ENCODE data around the gene UGT1A5. TPM values are rescaled to one million over a fixed set of nuclear protein-coding genes. Genes with fewer than 3 reads are reported as not detected.
A peak's percentile ranks its signal among the peaks of the same experiment; 100 is the strongest.
"Not testable (repeated sequence)": the region's sequence is repeated elsewhere in the genome, so short reads cannot be mapped to it uniquely, and the experiment has no call there.

UGT1A5 gene
- total RNA-seq, 1 donor from 2014 or later: not detected

DNA sequence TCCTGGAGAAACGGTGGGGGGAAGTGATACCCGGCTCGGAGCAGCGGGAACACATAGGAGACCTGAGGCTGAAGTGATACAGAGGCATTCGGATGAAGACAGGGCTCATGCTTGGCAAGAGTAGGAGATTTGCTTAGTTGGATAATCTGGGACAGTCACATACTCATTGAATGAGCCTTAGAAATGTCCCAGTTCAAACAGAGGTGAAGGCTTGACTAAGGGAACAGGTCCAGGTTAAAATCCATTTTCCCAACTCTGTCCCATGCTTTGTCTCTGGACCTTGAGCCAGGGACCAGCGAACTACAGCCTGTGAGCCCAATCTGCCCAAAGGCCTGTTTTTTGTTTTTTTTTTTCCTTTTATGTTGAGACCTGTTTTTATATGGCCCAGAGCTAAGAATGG, 18.7 kb upstream of the UGT1A5 start:
- no peak for DNase-seq (ENCODE audit: low read depth)

GRCh38 chr2:233698740-233699139, 14.0 kb upstream of the UGT1A5 start:
- DNase-seq (ENCODE audit: low read depth): no peak

GRCh38 chr2:233699424-233700027, 13.2 kb upstream of the UGT1A5 start:
- DNase-seq (ENCODE audit: low read depth): no peak

DNA sequence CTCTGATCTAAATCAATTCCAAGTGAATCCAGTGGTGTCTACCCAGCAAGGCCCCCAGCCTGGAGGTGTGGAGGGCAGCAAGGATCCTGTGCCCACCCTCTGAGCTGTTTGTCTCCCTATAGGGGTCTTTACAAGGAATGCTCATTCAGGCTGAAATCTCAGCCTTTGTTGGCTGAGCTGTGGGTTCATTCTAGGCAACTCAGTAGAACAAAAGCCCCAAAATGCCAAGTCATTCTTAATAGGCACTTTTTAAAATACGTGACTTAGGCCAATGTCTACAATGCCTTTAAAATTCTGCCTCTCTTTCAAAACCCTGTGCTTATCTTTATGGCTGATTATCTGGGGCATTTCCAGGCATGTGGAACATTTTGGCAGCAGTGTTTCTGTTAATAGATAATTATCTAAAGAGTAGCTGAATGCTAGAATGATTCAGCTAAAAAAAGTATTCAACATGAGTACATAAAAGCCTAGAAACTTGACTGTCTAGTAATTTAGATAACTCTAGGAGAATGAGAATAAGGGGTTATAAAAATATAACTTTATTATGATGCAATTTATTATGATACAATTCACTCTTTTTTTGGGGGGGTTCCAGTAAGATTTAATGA, 12.6 kb upstream of the UGT1A5 start:
- no peak for DNase-seq (ENCODE audit: low read depth)

DNA sequence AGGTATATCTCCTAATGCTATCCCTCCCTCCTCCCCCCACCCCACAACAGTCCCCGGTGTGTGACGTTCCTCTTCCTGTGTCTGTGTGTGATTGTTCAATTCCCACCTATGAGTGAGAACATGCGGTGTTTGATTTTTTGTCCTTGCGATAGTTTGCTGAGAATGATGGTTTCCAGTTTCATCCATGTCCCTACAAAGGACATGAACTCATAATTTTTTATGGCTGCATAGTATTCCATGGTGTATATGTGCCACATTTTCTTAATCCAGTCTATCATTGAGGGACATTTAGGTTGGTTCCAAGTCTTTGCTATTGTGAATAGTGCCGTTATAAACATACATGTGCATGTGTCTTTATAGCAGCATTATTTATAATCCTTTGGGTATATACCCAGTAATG, 11.9 kb upstream of the UGT1A5 start:
- DNase-seq (ENCODE audit: low read depth): not testable (repeated sequence)

GRCh38 chr2:233702238-233702637, 10.5 kb upstream of the UGT1A5 start:
- DNase-seq (ENCODE audit: low read depth): no peak

DNA sequence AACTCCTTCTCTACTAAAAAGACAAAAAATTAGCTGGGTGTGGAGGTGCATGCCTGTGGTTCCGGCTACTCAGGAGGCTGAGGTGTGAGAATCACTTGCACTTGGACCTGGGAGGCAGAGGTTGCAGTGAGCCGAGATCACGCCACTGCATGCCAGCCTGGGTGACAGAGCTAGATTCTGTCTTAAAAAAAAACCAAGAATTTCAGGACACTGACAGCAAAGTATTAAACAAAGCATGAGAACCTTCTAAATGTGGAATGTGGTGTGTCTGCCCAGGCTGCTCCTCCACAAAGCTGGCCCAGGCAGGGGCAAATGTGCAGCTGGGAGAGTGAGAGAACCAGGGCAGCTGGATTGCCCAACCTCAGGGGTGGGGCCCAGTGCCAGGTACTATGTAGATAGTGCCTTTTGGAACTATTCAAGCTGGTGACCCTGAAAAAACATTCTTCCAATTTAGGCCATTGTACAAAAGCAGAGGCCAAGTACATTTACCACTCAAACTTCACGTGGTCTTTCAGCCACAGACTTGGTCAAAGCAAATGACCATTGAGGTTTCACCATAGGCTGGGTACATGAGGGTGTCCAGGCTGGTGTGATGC, 6.7 kb upstream of the UGT1A5 start:
- peak; percentile 7 for DNase-seq (ENCODE audit: low read depth)

GRCh38 chr2:233706720-233707119, 6.0 kb upstream of the UGT1A5 start:
- DNase-seq (ENCODE audit: low read depth): no peak

- no peak for DNase-seq (ENCODE audit: low read depth)
Observed at GRCh38 chr2:233707940-233708644, 4.6 kb upstream of the UGT1A5 start.

DNA sequence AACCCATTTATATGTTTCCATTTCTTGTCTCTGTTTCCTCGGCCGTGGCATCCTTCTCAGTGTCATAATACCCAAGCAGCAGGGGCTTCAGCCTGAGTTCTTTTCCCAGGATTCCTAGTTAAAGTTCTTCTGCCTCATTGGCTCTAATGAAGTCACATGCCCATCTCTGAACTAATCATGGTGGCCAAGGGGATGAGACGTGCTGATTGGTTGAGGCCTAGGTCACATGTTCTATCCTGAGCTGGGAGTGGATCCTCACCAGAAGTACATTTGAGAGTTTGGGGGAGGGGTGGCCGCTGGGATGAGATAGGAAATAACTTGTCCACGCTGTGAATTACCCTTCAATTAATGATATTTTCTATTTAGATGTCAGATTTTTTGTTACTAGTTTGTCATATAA, 3.8 kb upstream of the UGT1A5 start:
- DNase-seq (ENCODE audit: low read depth): no peak

GRCh38 chr2:233711312-233712008, 1.2 kb upstream of the UGT1A5 start:
- peak; percentile 81 for DNase-seq (ENCODE audit: low read depth)

DNA sequence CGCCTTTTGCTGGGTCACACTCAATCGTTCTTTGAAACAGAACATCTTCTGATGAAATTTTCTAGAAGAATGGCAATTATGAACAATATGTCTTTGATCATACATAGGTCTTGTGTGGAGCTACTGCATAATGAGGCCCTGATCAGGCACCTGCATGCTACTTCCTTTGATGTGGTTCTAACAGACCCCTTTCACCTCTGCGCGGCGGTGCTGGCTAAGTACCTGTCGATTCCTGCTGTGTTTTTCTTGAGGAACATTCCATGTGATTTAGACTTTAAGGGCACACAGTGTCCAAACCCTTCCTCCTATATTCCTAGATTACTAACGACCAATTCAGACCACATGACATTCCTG, 532 bp downstream of the UGT1A5 start:
- DNase-seq (ENCODE audit: low read depth): no peak

GRCh38 chr2:233714121-233714520, 1.4 kb downstream of the UGT1A5 start:
- no peak for DNase-seq (ENCODE audit: low read depth)

DNA sequence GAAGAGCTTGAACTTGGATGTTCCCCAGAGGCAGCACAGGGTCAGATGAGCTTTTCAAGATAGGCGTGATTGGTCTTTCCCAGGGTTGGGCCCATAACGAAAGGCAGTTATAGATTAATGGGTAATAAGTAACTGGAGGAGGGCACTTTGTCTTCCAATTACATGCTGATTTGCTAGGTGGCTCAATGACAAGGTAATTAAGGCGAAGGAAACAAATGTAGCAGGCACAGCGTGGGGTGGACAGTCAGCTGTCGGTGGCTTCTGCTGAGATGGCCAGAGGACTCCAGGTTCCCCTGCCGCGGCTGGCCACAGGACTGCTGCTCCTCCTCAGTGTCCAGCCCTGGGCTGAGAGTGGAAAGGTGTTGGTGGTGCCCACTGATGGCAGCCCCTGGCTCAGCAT, 5.8 kb downstream of the UGT1A5 start, which contains the start of gene UGT1A4:
Gene UGT1A4 (plus strand): TSS at position 185 of the 400 bp plus-strand sequence. CDS start 85 bp downstream, at position 270.
- DNase-seq (ENCODE audit: low read depth): no peak

DNA sequence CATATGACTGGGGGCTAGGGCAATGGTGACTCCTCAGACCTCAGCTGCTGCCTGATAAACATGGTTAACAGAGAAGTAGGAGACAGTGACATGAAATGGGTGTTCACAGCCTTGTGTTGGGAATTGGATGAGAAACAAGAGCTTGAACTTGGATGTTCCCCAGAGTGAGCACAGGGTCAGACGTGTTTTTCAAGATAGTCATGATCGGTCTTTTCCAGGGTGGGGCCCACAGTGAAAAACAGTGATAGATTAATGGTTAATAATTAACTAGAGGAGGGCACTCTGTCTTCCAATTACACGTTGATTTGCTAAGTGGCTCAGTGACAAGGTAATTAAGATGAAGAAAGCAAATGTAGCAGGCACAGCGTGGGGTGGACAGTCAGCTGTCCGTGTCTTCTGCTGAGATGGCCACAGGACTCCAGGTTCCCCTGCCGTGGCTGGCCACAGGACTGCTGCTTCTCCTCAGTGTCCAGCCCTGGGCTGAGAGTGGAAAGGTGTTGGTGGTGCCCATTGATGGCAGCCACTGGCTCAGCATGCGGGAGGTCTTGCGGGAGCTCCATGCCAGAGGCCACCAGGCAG, 16.1 kb downstream of the UGT1A5 start, which contains the start of gene UGT1A3:
Gene UGT1A3 (plus strand): TSS at position 320 of the 579 bp plus-strand sequence. CDS start 85 bp downstream, at position 405.
- DNase-seq (ENCODE audit: low read depth): no peak

- DNase-seq (ENCODE audit: low read depth): not testable (repeated sequence)
Observed at GRCh38 chr2:233736868-233737653, 24.4 kb downstream of the UGT1A5 start.

DNA sequence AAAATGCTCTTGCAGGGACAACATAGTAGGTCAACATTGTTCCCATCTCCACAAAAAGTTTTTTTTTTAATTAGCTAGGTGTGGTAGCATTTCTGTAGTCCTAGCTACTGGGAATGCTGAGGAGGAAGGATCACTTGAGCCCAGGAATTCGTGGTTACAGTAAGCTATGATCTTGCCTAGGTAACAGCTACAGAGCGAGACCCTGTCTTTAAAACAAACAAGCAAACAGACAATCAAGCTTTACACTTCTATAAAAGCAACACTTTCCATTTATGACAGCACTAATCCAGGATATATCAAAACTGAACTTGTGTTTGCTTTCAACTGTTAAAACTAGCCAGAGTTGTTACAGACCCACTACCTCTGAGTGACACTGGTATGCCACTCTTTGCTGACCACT, 28.2 kb downstream of the UGT1A5 start:
- DNase-seq (ENCODE audit: low read depth): no peak

DNA sequence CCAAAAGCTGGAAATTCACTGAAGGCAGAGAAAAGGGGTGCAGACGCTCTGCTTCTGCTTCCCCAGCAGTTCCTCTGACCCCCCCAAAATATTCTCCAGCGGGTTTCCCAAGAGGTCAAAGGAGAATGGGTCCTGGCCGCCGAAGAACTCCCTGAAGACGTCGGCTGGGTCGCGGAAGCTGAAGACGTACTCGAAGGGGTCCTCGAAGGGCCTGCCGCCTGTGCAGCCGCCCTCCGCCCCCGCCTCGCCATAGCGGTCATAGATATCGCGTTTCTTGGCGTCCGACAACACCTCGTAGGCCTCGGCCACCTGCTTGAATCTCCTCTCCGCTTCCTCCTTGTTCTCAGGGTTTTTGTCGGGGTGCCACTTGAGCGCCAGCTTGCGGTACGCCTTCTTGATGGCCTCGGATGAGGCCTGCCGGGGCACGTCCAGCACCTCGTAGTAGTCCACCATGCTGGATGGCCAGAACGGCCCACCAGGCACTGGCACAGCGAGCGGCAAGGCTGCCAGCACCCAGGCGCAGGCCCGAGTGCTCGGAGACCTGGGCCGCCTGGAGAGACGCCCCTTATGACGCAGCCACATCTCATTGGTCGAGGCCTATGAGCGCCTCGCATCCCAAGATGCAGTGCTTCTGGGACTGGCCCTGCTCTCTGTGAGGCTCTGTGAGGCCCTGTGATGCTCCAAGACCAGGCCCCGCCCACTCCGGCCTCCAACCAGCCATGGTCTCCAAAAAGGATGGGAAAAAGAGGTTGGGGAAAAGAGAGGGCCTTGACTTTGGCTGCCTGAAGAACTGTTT, 31.0 kb downstream of the UGT1A5 start:
- DNase-seq (ENCODE audit: low read depth): no peak

GRCh38 chr2:233745073-233745755, 32.5 kb downstream of the UGT1A5 start:
- DNase-seq (ENCODE audit: low read depth): no peak

Data from myocyte (in vitro differentiated cells).